C4-2B (cell line): ENCODE results near the gene PSD.

Experiments
- ZFX ChIP-seq: fragments of 450-650 bp; IDR thresholded peaks from 2 replicates; pipeline ENCODE4 v1.6.1; 2017
- TF ChIP-seq, protein P1 (sequence below): fragments of 450-650 bp; conservative IDR thresholded peaks from 2 replicates; pipeline ENCODE4 v1.5.1; 2017; ENCODE audit warnings: mild to moderate bottlenecking

DNA sequence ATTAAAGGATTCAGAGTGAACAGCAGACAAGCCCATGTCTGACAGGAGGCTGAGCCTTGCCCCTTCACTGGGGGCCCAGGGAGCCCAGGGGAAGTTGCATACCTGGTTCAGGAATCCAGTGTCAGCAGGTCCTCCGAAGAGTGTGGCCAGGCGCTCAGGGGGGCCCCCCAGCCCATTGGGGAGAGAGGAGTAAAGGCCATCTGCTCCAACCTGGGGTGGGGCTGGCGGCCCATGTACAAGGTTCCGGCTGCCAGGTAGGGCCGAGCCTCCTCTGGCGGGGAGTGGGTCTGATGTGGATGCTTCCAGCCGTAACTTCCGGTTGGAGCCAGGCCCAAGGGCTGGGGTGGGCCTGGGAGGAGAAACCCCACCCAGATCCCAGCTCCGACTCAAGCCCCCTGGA is 2.3 kb downstream of the PSD start:
- TF ChIP-seq, protein P1, sequence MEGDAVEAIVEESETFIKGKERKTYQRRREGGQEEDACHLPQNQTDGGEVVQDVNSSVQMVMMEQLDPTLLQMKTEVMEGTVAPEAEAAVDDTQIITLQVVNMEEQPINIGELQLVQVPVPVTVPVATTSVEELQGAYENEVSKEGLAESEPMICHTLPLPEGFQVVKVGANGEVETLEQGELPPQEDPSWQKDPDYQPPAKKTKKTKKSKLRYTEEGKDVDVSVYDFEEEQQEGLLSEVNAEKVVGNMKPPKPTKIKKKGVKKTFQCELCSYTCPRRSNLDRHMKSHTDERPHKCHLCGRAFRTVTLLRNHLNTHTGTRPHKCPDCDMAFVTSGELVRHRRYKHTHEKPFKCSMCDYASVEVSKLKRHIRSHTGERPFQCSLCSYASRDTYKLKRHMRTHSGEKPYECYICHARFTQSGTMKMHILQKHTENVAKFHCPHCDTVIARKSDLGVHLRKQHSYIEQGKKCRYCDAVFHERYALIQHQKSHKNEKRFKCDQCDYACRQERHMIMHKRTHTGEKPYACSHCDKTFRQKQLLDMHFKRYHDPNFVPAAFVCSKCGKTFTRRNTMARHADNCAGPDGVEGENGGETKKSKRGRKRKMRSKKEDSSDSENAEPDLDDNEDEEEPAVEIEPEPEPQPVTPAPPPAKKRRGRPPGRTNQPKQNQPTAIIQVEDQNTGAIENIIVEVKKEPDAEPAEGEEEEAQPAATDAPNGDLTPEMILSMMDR: no peak
- TF ChIP-seq ZFX: no peak
